GM23338 (cell line): ENCODE results near the gene EHMT2. TPM values are rescaled to one million over a fixed set of nuclear protein-coding genes. Genes with fewer than 3 reads are reported as not detected.
"Not testable (repeated sequence)": the region's sequence is repeated elsewhere in the genome, so short reads cannot be mapped to it uniquely, and the experiment has no call there.

Source experiments
- ATAC-seq: fragments of 200-7000 bp; cut with Tn5 transposase; 3 replicates; pipeline ENCODE4 v1.9.1; 2020
- DNase-seq: peaks from one replicate; pipeline ENCODE4 v3.0.0-alpha.2; 2015; ENCODE audit warnings: low spot score
- H2AFZ ChIP-seq: fragments of 200-600 bp; sonication (generic); 2 replicates; pipeline ENCODE4 v1.8.0; 2016; ENCODE audit warnings: antibody characterized with exemption, mild to moderate bottlenecking, moderate library complexity
- H3F3A ChIP-seq: fragments of 200-600 bp; sonication (generic); replicated peaks from 2 replicates; pipeline ENCODE4 v1.8.0; 2017; ENCODE audit warnings: antibody characterized with exemption, mixed run types, low read depth
- H3K27ac ChIP-seq: fragments of 200-600 bp; sonication (generic); 2 replicates; pipeline ENCODE4 v1.6.1; 2016; ENCODE audit warnings: low read depth
- H3K27me3 ChIP-seq: fragments of 200-600 bp; sonication (generic); 2 replicates; pipeline ENCODE4 v1.8.0; 2016; ENCODE audit warnings: mild to moderate bottlenecking, mixed run types, moderate library complexity; ENCODE audit not compliant: insufficient read depth
- H3K36me3 ChIP-seq: fragments of 200-600 bp; sonication (generic); 2 replicates; pipeline ENCODE4 v1.8.0; 2016; ENCODE audit warnings: mild to moderate bottlenecking; ENCODE audit not compliant: insufficient read depth
- H3K4me1 ChIP-seq: fragments of 200-600 bp; sonication (generic); 2 replicates; pipeline ENCODE4 v1.8.0; 2016; ENCODE audit warnings: mild to moderate bottlenecking, moderate library complexity; ENCODE audit not compliant: insufficient read depth
- H3K4me2 ChIP-seq: fragments of 200-600 bp; sonication (generic); 2 replicates; pipeline ENCODE4 v1.7.1; 2017; ENCODE audit warnings: mixed run types
- H3K4me3 ChIP-seq: fragments of 200-600 bp; sonication (generic); 2 replicates; pipeline ENCODE4 v1.6.1; 2016; ENCODE audit warnings: mixed run types
- H3K79me2 ChIP-seq: fragments of 200-600 bp; sonication (generic); replicated peaks from 2 replicates; pipeline ENCODE4 v1.8.0; 2017; ENCODE audit warnings: mild to moderate bottlenecking; ENCODE audit not compliant: insufficient read depth
- H3K9me2 ChIP-seq: fragments of 200-600 bp; sonication (generic); 2 replicates; pipeline ENCODE4 v1.8.0; 2017; ENCODE audit not compliant: insufficient read depth
- H4K20me1 ChIP-seq: fragments of 200-600 bp; sonication (generic); replicated peaks from 2 replicates; pipeline ENCODE4 v1.8.0; 2017; ENCODE audit warnings: mild to moderate bottlenecking; ENCODE audit not compliant: insufficient read depth
- H3K27ac Mint-ChIP-seq: 2 replicates; pipeline ENCODE4 v1.8.0; 2020; ENCODE audit warnings: inconsistent platforms, mild to moderate bottlenecking, moderate library complexity, mixed read lengths
- H3K27me3 Mint-ChIP-seq: 3 replicates; pipeline ENCODE4 v1.8.0; 2022; ENCODE audit warnings: low read depth, mild to moderate bottlenecking, moderate library complexity, mixed read lengths, inconsistent platforms; ENCODE audit not compliant: insufficient read depth, poor library complexity
- H3K36me3 Mint-ChIP-seq: 3 replicates; pipeline ENCODE4 v1.8.0; 2021; ENCODE audit warnings: low read depth, mild to moderate bottlenecking, inconsistent platforms, moderate library complexity, mixed read lengths
- H3K4me1 Mint-ChIP-seq: 3 replicates; pipeline ENCODE4 v1.8.0; 2020; ENCODE audit warnings: mild to moderate bottlenecking, inconsistent platforms, mixed read lengths
- H3K4me3 Mint-ChIP-seq: 3 replicates; pipeline ENCODE4 v1.8.0; 2021; ENCODE audit warnings: moderate library complexity, mild to moderate bottlenecking, inconsistent platforms, mixed read lengths
- H3K9me3 Mint-ChIP-seq: 3 replicates; pipeline ENCODE4 v1.8.0; 2020; ENCODE audit warnings: moderate library complexity, mild to moderate bottlenecking, inconsistent platforms, mixed read lengths
- CREB1 ChIP-seq: fragments of 250-450 bp; sonication (Bioruptor Pico); IDR thresholded peaks from 2 replicates; pipeline ENCODE4 v1.5.0; 2020; ENCODE audit warnings: low read depth, mild to moderate bottlenecking, moderate library complexity
- EZH2 ChIP-seq: fragments of 200-600 bp; sonication (generic); IDR thresholded peaks from one replicate; pipeline ENCODE4 v1.8.0; 2017; ENCODE audit warnings: antibody characterized with exemption, mild to moderate bottlenecking, low read depth; ENCODE audit not compliant: unreplicated experiment
- EZH2phosphoT487 ChIP-seq: fragments of 200-600 bp; sonication (generic); IDR thresholded peaks from one replicate; pipeline ENCODE4 v1.8.1; 2018; ENCODE audit warnings: antibody characterized with exemption; ENCODE audit not compliant: unreplicated experiment
- JUNB ChIP-seq: IDR thresholded peaks from one replicate; pipeline ENCODE4 v1.6.1; 2016; ENCODE audit warnings: antibody characterized with exemption; ENCODE audit not compliant: unreplicated experiment
- NANOG ChIP-seq: IDR thresholded peaks from 2 replicates; pipeline ENCODE4 v1.6.1; 2016; ENCODE audit warnings: antibody characterized with exemption, borderline replicate concordance
- ZNF331 ChIP-seq: fragments of 250-450 bp; sonication (Bioruptor Pico); IDR thresholded peaks from 2 replicates; pipeline ENCODE4 v1.5.0; 2020; ENCODE audit warnings: low read depth, mild to moderate bottlenecking, moderate library complexity
- ZNF462 ChIP-seq: fragments of 250-450 bp; sonication (Bioruptor Pico); IDR thresholded peaks from 2 replicates; pipeline ENCODE4 v1.5.0; 2020; ENCODE audit warnings: mild to moderate bottlenecking, moderate library complexity
- polyA plus RNA-seq: library from polyadenylated mRNA; unstranded; fragments of >200 nt; fragmentation: Nextera tagmentation; extraction: Ambion mirVana; gene quantifications from 2 replicates; pipeline ENCODE4 v1.2.1, GENCODE V29; 2016
- total RNA-seq: library from RNA; depleted of rRNA; stranded (reverse); fragments of >200 nt; shearing (Covaris generic); gene quantifications from 2 replicates; pipeline ENCODE4 v1.2.3, GENCODE V29; 2014

The EHMT2 gene
- total and polyA plus RNA-seq, 2 experiments from 2014 or later: 113 to 193 TPM

- no peaks in the 10 kb centered on the region for H3K9me3 Mint-ChIP-seq
- Histone ChIP-seq H3K36me3 (no peaks in the 10 kb centered on the region), H4K20me1 (no peaks in the 10 kb centered on the region), H3K4me1 (peaks cover 8% of the 10 kb centered on the region; the same call in 1 of the 2 replicates), H3K27ac (no peak overlapping the region), H3K4me3 (no peak overlapping the region), H3K27me3 (no peaks in the 10 kb centered on the region), H3K9me2 (no peaks in the 10 kb centered on the region), H3K4me2 (no peak overlapping the region), H3K79me2 (no peaks in the 10 kb centered on the region), H3F3A (peaks cover 5% of the 10 kb centered on the region; the same call in 1 of the 2 replicates), H2AFZ (no peak overlapping the region)
- no peak overlapping the region for H3K27ac Mint-ChIP-seq
- ATAC-seq: no peak
- H3K36me3 Mint-ChIP-seq: no peaks in the 10 kb centered on the region
- peaks cover 8% of the 10 kb centered on the region for H3K27me3 Mint-ChIP-seq
- H3K4me1 Mint-ChIP-seq: peaks cover 14% of the 10 kb centered on the region
- TF ChIP-seq EZH2phosphoT487 (no peak), JUNB (no peak), NANOG (no peak)
- no peak overlapping the region for H3K4me3 Mint-ChIP-seq
- no peak for DNase-seq
These were observed 28.2 kb downstream of the EHMT2 start for GRCh38 chr6:31869343-31869742.

GRCh38 chr6:31868658-31868971 lies 28.9 kb downstream of the EHMT2 start:
- not testable (repeated sequence) for H3K27ac Mint-ChIP-seq, H3K27me3 ChIP-seq, H3K79me2 ChIP-seq, H3F3A ChIP-seq, H3K9me3 Mint-ChIP-seq, H3K4me3 Mint-ChIP-seq, H2AFZ ChIP-seq, H3K4me3 ChIP-seq, H3K27me3 Mint-ChIP-seq, H3K9me2 ChIP-seq, H3K36me3 Mint-ChIP-seq, H3K27ac ChIP-seq, H3K36me3 ChIP-seq, ATAC-seq, DNase-seq, H3K4me2 ChIP-seq, H4K20me1 ChIP-seq
- H3K4me1 Mint-ChIP-seq: peaks cover 15% of the 10 kb centered on the region
- peaks cover 11% of the 10 kb centered on the region; the same call in 1 of the 2 replicates for H3K4me1 ChIP-seq

GRCh38 chr6:31865205-31866118 lies 32.0 kb downstream of the EHMT2 start:
- Mint-ChIP-seq H3K9me3 (peaks cover 2% of the 10 kb centered on the region; the same call in 1 of the 3 replicates), H3K27ac (peak overlapping the region; percentile 32; the same call in 1 of the 2 replicates), H3K4me3 (peak overlapping the region; percentile 23; the same call in 2 of the 3 replicates), H3K27me3 (peaks cover 18% of the 10 kb centered on the region), H3K4me1 (peaks cover 10% of the 10 kb centered on the region), H3K36me3 (no peaks in the 10 kb centered on the region; the same call in 2 of the 3 replicates)
- Histone ChIP-seq H3K27ac (no peak overlapping the region), H3K27me3 (no peaks in the 10 kb centered on the region), H3K4me2 (no peak overlapping the region), H4K20me1 (peaks cover 3% of the 10 kb centered on the region; the same call in 1 of the 2 replicates), H3K4me3 (no peak overlapping the region), H3K79me2 (peaks cover 8% of the 10 kb centered on the region; the same call in 1 of the 2 replicates), H2AFZ (no peak overlapping the region), H3K9me2 (no peaks in the 10 kb centered on the region), H3F3A (peaks cover 8% of the 10 kb centered on the region; the same call in 1 of the 2 replicates), H3K4me1 (peaks cover 12% of the 10 kb centered on the region; the same call in 1 of the 2 replicates), H3K36me3 (no peaks in the 10 kb centered on the region)
- DNase-seq (no peak), ATAC-seq (no peak)
- TF ChIP-seq ZNF462 (no peak), ZNF331 (CRISPR knock-in tag) (no peak), CREB1 (CRISPR knock-in tag) (no peak), EZH2 (no peak), JUNB (no peak)
